Thymus (tissue), 2 donors: ENCODE measurements around the gene INIP. TPM values are rescaled to one million over a fixed set of nuclear protein-coding genes. Genes with fewer than 3 reads are reported as not detected.

Experiments used
- polyA plus RNA-seq: library from polyadenylated mRNA; stranded (reverse); fragments of 200-250 nt; gene quantifications from one replicate; pipeline ENCODE4 v1.2.3, GENCODE V29; 2013
- total RNA-seq: library from RNA; stranded (reverse); fragments of 120-200 nt; gene quantifications from one replicate; pipeline ENCODE4 v1.2.4, GENCODE V29; 2013
- donor health status: healthy.

The INIP gene
- total and polyA plus RNA-seq, 2 donors, result 21.1 to 23.0 TPM

Other genes with a start within 250 kb of the INIP start
- 3.6 TPM for gene KIAA1958, start 231.3 kb downstream of the INIP start, total RNA-seq
- 1.8 TPM for gene KIAA1958, start 231.3 kb downstream of the INIP start, polyA plus RNA-seq
- 4.8 TPM for gene SNX30, start 32.6 kb upstream of the INIP start, total RNA-seq
- gene SNX30, start 32.6 kb upstream of the INIP start, polyA plus RNA-seq, result 4.2 TPM
- gene SLC46A2, start 172.8 kb upstream of the INIP start, total RNA-seq, result 24.6 TPM
- 0.98 TPM for gene SLC46A2, start 172.8 kb upstream of the INIP start, polyA plus RNA-seq